Stimulated activated CD8-positive, alpha-beta memory T cell treated with anti-CD3 and anti-CD28 coated beads, Interleukin-15, amount 100 ng/mL, for 24 hours (primary cell): ENCODE results near the gene SLC38A3.
"Not testable (repeated sequence)": the region's sequence is repeated elsewhere in the genome, so short reads cannot be mapped to it uniquely, and the experiment has no call there.

Source experiments
- DNase-seq: peaks from one replicate; pipeline ENCODE4 v3.0.0-alpha.2; 2020; ENCODE audit warnings: low read depth

The SLC38A3 gene

GRCh38 chr3:50235716-50236483, 30.8 kb downstream of the SLC38A3 start, which contains the start of gene GNAI2:
Gene GNAI2, plus strand, starts transcription at chr3:50236204. Its CDS starts 132 bp downstream, at chr3:50236336.
- DNase-seq: peak; percentile 84

GRCh38 chr3:50236484-50237132, 31.5 kb downstream of the SLC38A3 start:
- DNase-seq: no peak

GRCh38 chr3:50237133-50237651, 32.1 kb downstream of the SLC38A3 start:
- no peak for DNase-seq

- DNase-seq: peak; percentile 68
Observed at GRCh38 chr3:50237754-50238548, 32.9 kb downstream of the SLC38A3 start.

- DNase-seq: no peak
Observed at GRCh38 chr3:50238549-50239026, 33.5 kb downstream of the SLC38A3 start.

GRCh38 chr3:50239649-50240048, 34.6 kb downstream of the SLC38A3 start:
- DNase-seq: no peak

GRCh38 chr3:50241163-50241562, 36.1 kb downstream of the SLC38A3 start:
- DNase-seq: no peak

- no peak for DNase-seq
Observed at GRCh38 chr3:50241713-50242380, 36.8 kb downstream of the SLC38A3 start.

- DNase-seq: no peak
Observed at GRCh38 chr3:50242381-50242770, 37.3 kb downstream of the SLC38A3 start.

GRCh38 chr3:50242851-50243542, 37.9 kb downstream of the SLC38A3 start:
- no peak for DNase-seq

GRCh38 chr3:50243543-50243895, 38.4 kb downstream of the SLC38A3 start:
- DNase-seq: no peak

- DNase-seq: not testable (repeated sequence)
Observed at GRCh38 chr3:50244813-50245212, 39.7 kb downstream of the SLC38A3 start.

- DNase-seq: no peak
Observed at GRCh38 chr3:50245251-50245745, 40.2 kb downstream of the SLC38A3 start.

GRCh38 chr3:50245831-50246516, 40.9 kb downstream of the SLC38A3 start:
- peak; percentile 96 for DNase-seq

GRCh38 chr3:50246517-50246954, 41.5 kb downstream of the SLC38A3 start:
- DNase-seq: peak; percentile 54

- no peak for DNase-seq
Observed at GRCh38 chr3:50248387-50248786, 43.3 kb downstream of the SLC38A3 start.

GRCh38 chr3:50249457-50249856, 44.4 kb downstream of the SLC38A3 start:
- no peak for DNase-seq

GRCh38 chr3:50250514-50250913, 45.4 kb downstream of the SLC38A3 start:
- DNase-seq: no peak

- no peak for DNase-seq
Observed at GRCh38 chr3:50251220-50251619, 46.1 kb downstream of the SLC38A3 start.

GRCh38 chr3:50254577-50255250, 49.6 kb downstream of the SLC38A3 start:
- DNase-seq: no peak
